ENCODE data around the gene LRRC72. TPM values are rescaled to one million over a fixed set of nuclear protein-coding genes. Genes with fewer than 3 reads are reported as not detected.
A peak's percentile ranks its signal among the peaks of the same experiment; 100 is the strongest.

Gene LRRC72
- total RNA-seq, 1 donor from 2014 or later: not detected

DNA sequence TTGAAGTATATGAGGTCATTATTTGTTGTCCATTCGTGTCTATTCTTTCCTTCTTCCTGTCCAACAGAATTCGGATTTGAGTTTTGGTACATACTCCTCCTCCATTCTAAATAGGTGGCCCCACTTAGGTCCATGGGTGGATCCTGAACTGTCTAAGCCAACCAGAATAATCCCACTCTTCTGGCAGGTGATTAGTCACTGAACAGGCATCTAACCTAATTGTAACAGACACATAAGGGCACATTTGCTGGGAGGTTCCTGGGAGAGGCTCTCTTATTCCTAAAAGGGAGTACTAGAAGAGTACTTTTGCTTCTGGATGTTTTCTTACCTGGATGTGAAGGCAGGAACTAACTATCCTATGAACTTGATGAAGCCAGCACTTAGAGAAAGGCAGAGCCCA lies 16.8 kb downstream of the LRRC72 start:
- no peak overlapping the region for H3K4me3 ChIP-seq (ENCODE audit: low read depth, low read length)
- DNase-seq (ENCODE audit: low read depth) (peak; percentile 26), FAIRE-seq (no peak)
- no peaks in the 10 kb centered on the region for H3K36me3 ChIP-seq (ENCODE audit: control insufficient read depth, insufficient read depth, low read length)
- TF ChIP-seq CTCF (IDR thresholded peaks at IDR 0.05; ENCODE audit: insufficient read depth, low read length, severe bottlenecking): no peak
- no peaks in the 10 kb centered on the region for H3K27me3 ChIP-seq (ENCODE audit: control insufficient read depth, insufficient read depth, low read length)

GRCh38 chr7:16546921-16547505 lies 20.4 kb downstream of the LRRC72 start:
- DNase-seq (ENCODE audit: low read depth): no peak
- H3K36me3 ChIP-seq (ENCODE audit: control insufficient read depth, insufficient read depth, low read length): no peaks in the 10 kb centered on the region
- no peaks in the 10 kb centered on the region for H3K27me3 ChIP-seq (ENCODE audit: control insufficient read depth, insufficient read depth, low read length)
- no peak for TF ChIP-seq CTCF (IDR thresholded peaks at IDR 0.05; ENCODE audit: insufficient read depth, low read length, severe bottlenecking)
- H3K4me3 ChIP-seq (ENCODE audit: low read depth, low read length): no peak overlapping the region
- no peak for FAIRE-seq

GRCh38 chr7:16548428-16548827 lies 21.8 kb downstream of the LRRC72 start:
- DNase-seq (ENCODE audit: low read depth): no peak
- no peak for TF ChIP-seq CTCF (IDR thresholded peaks at IDR 0.05; ENCODE audit: insufficient read depth, low read length, severe bottlenecking)
- FAIRE-seq: no peak
- no peaks in the 10 kb centered on the region for H3K36me3 ChIP-seq (ENCODE audit: control insufficient read depth, insufficient read depth, low read length)
- no peak overlapping the region for H3K4me3 ChIP-seq (ENCODE audit: low read depth, low read length)
- H3K27me3 ChIP-seq (ENCODE audit: control insufficient read depth, insufficient read depth, low read length): no peaks in the 10 kb centered on the region

- no peak for TF ChIP-seq CTCF (IDR thresholded peaks at IDR 0.05; ENCODE audit: insufficient read depth, low read length, severe bottlenecking)
- FAIRE-seq: no peak
- H3K27me3 ChIP-seq (ENCODE audit: control insufficient read depth, insufficient read depth, low read length): no peaks in the 10 kb centered on the region
- DNase-seq (ENCODE audit: low read depth): no peak
- H3K4me3 ChIP-seq (ENCODE audit: low read depth, low read length): no peak overlapping the region
- no peaks in the 10 kb centered on the region for H3K36me3 ChIP-seq (ENCODE audit: control insufficient read depth, insufficient read depth, low read length)
Observed at GRCh38 chr7:16550671-16551070, 24.0 kb downstream of the LRRC72 start.

DNA sequence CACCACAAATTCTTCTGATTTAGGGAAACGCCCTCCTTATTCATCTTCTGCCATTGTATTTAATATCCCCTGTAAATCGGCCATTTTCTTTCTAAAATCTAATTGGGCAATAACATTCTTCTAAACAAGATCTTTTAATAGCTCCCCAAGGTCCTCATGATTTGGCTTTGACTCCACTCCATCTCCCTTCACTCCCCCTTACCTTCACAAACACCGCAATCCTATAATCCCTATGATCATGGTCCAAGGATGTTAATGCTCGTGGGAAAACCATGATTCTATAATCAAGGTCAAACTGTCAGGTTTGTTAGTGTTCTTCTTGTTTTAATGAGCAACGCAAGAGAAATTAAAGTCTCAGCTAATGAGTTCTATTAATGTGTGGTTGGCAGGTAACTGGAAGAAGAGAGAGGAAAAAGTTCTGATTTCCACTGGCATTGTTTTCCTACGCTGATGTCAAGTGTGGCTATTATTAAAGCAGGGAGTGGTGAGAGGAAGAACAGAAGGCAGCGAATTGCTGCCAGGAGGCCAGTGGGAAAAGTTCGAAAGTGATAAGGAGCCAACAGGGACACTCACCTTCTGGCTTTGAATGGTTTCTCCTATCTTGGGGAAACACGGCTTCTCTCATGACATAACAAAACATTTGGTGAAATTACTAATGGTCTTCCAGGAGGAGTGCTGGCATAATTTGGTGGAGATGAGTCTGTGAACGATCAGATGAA lies 28.1 kb downstream of the LRRC72 start:
- FAIRE-seq: no peak
- no peak for TF ChIP-seq CTCF (IDR thresholded peaks at IDR 0.05; ENCODE audit: insufficient read depth, low read length, severe bottlenecking)

More for the DNA sequence above, 28.1 kb downstream of the LRRC72 start:
- no peak for DNase-seq (ENCODE audit: low read depth)
- Histone ChIP-seq H3K4me3 (ENCODE audit: low read depth, low read length) (no peak overlapping the region), H3K27me3 (ENCODE audit: control insufficient read depth, insufficient read depth, low read length) (no peaks in the 10 kb centered on the region), H3K36me3 (ENCODE audit: control insufficient read depth, insufficient read depth, low read length) (no peaks in the 10 kb centered on the region)
